Measurements from ENCODE around the gene NADSYN1. TPM values are rescaled to one million over a fixed set of nuclear protein-coding genes. Genes with fewer than 3 reads are reported as not detected.

The NADSYN1 gene
- total RNA-seq, 1 donor from 2014 or later, result 60.5 TPM

- DNase-seq (ENCODE audit: low read depth in 2 of 2), result no peak
Measured at GRCh38 chr11:71433648-71434450, 19.2 kb upstream of the NADSYN1 start.

- no peak for DNase-seq (ENCODE audit: low read depth in 2 of 2)
Measured at GRCh38 chr11:71434576-71435130, 18.4 kb upstream of the NADSYN1 start.

- no peak for DNase-seq (ENCODE audit: low read depth in 2 of 2)
Measured at GRCh38 chr11:71435278-71435951, 17.6 kb upstream of the NADSYN1 start.

- DNase-seq (ENCODE audit: low read depth in 2 of 2), result no peak
Measured at GRCh38 chr11:71436861-71437260, 16.1 kb upstream of the NADSYN1 start.

GRCh38 chr11:71437399-71437798, 15.6 kb upstream of the NADSYN1 start:
- no peak for DNase-seq (ENCODE audit: low read depth in 2 of 2)

- no peak for DNase-seq (ENCODE audit: low read depth in 2 of 2)
Measured at GRCh38 chr11:71437879-71438278, 15.1 kb upstream of the NADSYN1 start.

- DNase-seq (ENCODE audit: low read depth in 2 of 2), result no peak
Measured at GRCh38 chr11:71438650-71439049, 14.4 kb upstream of the NADSYN1 start.

- DNase-seq (ENCODE audit: low read depth in 2 of 2), result no peak
Measured at GRCh38 chr11:71440021-71440755, 12.8 kb upstream of the NADSYN1 start.

GRCh38 chr11:71441251-71441650, 11.8 kb upstream of the NADSYN1 start:
- no peak for DNase-seq (ENCODE audit: low read depth in 2 of 2)

GRCh38 chr11:71442123-71442522, 10.9 kb upstream of the NADSYN1 start:
- no peak for DNase-seq (ENCODE audit: low read depth in 2 of 2)

GRCh38 chr11:71442880-71443279, 10.1 kb upstream of the NADSYN1 start:
- no peak for DNase-seq (ENCODE audit: low read depth in 2 of 2)

GRCh38 chr11:71443736-71444445, 9.1 kb upstream of the NADSYN1 start:
- DNase-seq (ENCODE audit: low read depth in 2 of 2), result no peak

- DNase-seq (ENCODE audit: low read depth in 2 of 2), result no peak
Measured at GRCh38 chr11:71444811-71445210, 8.2 kb upstream of the NADSYN1 start.

- no peak for DNase-seq (ENCODE audit: low read depth in 2 of 2)
Measured at GRCh38 chr11:71446150-71446549, 6.9 kb upstream of the NADSYN1 start.

- no peak for DNase-seq (ENCODE audit: low read depth in 2 of 2)
Measured at GRCh38 chr11:71446942-71447688, 5.9 kb upstream of the NADSYN1 start.

- peak in 1 of 2 donors; percentile 11 for DNase-seq (ENCODE audit: low read depth in 2 of 2)
Measured at GRCh38 chr11:71447791-71448256, 5.2 kb upstream of the NADSYN1 start.

GRCh38 chr11:71448257-71449171, 4.5 kb upstream of the NADSYN1 start, which contains the start of gene DHCR7:
TSS of gene DHCR7 (minus strand) at chr11:71448393. CDS start at chr11:71444952, 3,441 bp downstream.
- peak; percentile 85 to 97 for DNase-seq (ENCODE audit: low read depth in 2 of 2)

- DNase-seq (ENCODE audit: low read depth in 2 of 2), result no peak
Measured at GRCh38 chr11:71449596-71449995, 3.4 kb upstream of the NADSYN1 start.

GRCh38 chr11:71450507-71450906, 2.5 kb upstream of the NADSYN1 start:
- no peak for DNase-seq (ENCODE audit: low read depth in 2 of 2)

Measured in dermis microvascular lymphatic vessel endothelial cell (primary cell).